CD4-positive, alpha-beta T cell treated with Interferon gamma for 1 hour (primary cell): ENCODE data around the gene IL6.
"Not testable (repeated sequence)": the region's sequence is repeated elsewhere in the genome, so short reads cannot be mapped to it uniquely, and the experiment has no call there.

Experiments used
- DNase-seq: peaks from one replicate; pipeline ENCODE4 v3.0.0-alpha.2; 2020

Gene IL6

DNA sequence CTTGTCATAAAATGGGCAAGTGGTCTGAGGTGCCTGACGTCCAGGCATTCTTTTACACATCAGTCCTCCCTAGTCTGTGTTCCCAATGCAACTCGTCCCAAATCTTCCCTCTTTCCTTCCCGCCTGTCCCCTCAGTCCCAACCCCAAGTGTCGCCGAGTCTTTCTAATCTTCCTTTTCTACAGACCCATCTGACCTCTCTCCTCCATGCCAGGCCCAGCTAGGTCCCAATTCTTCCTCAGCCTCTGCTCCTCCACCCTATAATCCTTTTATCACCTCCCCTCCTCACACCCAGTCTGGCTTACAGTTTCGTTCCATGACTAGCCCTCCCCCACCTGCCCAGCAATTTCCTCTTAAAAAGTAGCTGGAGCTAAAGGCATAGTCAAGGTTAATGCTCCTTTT, 22.3 kb upstream of the IL6 start:
- DNase-seq: not testable (repeated sequence)

GRCh38 chr7:22705874-22706273, 21.1 kb upstream of the IL6 start:
- DNase-seq: not testable (repeated sequence)

- DNase-seq: not testable (repeated sequence)
Measured at GRCh38 chr7:22707026-22707691, 19.8 kb upstream of the IL6 start.

DNA sequence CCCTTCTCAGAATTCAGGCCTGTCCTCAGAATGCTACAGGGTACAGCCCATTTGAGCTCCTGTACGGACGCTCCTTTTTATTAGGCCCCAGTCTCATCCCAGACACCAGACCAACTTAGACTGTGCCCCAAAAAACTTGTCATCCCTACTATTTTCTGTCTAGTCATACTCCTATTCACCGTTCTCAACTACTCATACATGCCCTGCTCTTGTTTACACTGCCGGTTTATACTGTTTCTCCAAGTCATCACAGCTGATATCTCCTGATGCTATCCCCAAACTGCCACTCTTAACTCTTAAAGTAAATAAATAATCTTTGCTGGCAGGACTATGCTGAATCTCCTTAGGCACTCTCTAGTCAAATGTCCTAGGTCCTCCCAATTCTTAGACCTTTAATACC, 18.8 kb upstream of the IL6 start:
- not testable (repeated sequence) for DNase-seq

- not testable (repeated sequence) for DNase-seq
Measured at GRCh38 chr7:22708677-22709061, 18.3 kb upstream of the IL6 start.

DNA sequence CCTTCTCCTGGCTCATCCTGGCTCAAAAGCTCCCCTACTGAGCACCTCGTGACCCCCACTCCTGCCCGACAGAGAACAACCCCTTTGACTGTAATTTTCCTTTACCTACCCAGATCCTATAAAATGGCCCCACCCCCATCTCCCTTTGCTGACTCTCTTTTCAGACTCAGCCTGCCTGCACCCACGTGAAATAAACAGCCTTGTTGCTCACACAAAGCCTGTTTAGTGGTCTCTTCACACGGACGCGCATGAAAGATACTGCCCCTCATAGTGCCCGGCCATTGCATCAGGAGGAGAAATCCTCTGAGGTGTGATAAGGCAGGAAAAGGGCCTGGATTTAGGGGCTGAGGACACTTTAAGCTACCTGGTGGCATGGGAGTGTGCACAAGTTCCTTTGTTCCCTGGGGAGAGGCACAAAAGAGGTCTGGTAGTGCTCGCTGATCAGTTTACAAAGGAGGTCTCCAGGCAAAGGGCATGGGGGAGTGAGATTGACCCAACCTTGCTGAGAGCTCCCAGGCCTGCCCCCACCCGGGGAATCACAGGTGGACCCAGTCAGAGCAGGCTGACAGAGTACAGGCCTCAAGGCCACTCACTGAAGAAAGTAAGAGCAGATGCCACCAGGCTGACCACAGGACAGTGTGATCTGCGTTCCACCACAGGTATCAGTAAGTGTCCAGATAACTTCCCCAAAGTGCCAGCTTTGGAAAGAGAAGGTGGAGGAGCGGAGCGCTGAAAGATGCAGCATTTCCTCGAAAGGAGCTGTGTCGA, 17.8 kb upstream of the IL6 start:
- DNase-seq: not testable (repeated sequence)

GRCh38 chr7:22709857-22710256, 17.1 kb upstream of the IL6 start:
- DNase-seq: no peak

GRCh38 chr7:22712999-22713398, 14.0 kb upstream of the IL6 start:
- no peak for DNase-seq

GRCh38 chr7:22713463-22713862, 13.5 kb upstream of the IL6 start:
- DNase-seq: no peak

DNA sequence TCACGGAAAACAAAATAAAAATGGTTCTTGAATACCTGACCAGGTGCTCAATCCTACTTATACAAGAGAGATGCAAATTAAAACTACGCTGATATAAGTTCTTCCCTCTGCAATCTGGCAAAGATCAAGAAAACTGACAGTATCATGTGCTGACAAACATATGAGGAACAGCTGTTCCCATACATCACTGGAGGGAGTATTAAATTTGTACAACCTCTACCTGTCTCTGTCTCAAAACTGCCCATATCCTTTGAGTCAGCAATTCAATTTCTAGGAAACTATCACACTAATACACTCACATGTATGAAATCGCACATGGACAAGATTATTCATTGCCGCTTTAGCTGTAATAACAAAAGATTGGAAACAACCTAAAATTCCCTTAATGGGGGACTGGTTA, 11.0 kb upstream of the IL6 start:
- DNase-seq: no peak

DNA sequence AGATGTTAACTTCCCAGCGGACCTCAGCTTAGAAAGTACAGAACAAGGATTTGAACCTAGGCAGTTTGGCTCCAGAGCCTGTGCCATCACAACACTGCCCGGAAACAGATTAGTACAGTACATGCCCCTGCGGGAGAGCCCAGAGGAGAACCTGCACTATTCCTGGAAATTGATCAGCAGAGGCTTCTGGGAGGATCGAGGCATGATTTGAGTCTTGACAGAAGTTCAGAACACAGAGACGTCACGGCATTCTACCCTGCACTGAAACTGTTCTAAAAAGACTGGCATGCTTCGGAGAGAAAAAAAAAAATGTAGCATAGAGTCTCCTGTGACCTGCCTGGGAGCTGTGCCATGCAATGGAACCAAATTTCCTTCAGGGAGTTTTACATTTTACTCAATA, 9.2 kb upstream of the IL6 start:
- DNase-seq: no peak

DNA sequence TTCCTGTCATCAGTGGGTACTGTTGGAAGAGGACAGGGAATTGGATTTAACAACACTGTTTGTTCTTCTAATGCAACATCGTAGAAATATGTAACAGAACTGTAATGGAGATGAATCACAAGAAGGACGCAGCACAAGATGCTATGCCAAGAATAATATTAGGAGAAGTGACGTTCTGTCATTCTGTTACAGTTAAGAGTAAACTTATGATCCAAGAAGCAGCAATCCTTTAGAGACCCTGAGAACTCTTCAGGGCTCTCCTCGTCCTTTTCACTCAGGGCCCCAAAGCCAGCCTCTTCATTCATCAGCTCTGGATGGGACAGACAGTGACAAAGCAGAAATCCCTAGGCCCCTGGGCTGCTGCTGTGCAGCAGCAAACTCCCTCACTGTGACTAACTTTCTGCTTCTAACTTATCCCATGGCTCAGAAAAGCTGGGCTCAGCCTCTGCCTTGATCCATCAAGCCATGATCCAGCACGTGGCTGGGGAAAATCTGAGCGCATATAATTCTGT, 8.7 kb upstream of the IL6 start:
- no peak for DNase-seq

GRCh38 chr7:22718911-22719420, 8.0 kb upstream of the IL6 start:
- no peak for DNase-seq

DNA sequence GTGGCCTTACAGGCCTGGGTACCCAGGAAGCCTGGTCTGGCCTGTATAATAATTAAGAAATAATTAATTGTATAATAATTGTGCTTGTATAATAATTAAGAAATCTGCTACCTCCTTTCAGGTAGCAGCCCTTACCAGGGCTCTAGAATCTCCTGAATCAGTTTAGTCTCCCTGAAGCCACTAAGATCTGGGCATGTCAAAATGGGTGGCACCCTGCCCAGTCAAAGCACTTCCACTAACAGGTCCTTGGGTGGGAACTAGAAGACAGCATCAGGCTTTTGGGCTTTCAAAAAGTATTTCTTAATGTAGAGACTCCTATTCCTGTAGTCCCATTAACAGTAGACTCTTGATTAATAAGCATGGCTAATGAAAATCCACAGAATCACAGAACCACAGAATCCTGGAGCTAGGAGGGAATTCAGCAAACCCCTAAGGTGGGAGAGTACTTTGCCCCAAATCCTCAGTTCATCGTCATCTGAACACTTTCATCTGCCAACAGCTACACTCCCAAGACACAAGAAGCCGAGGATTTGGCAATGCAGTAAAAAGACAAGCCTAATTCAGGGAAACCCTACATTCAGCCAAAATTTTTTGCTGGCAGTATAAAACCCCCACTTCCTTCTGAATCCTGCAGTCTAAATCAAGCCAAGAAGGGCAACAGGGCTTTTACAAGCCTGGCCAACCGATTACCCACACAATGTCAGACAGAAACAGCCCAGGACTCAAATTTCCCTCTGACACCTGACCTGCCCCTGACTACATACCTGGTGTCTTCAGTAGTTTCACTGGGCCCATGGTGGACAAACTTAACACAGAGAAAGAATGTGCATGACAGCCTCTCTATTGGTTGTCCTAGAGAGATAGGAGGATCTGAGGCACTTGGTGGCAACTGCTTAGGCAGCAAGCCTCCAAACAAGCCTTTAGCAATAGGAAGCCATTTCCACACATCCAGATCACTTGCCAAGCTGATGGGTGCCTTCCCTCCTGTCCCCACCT, 5.9 kb upstream of the IL6 start:
- DNase-seq: no peak

GRCh38 chr7:22722536-22723180, 4.3 kb upstream of the IL6 start:
- DNase-seq: no peak

- DNase-seq: no peak
Measured at GRCh38 chr7:22723181-22723601, 3.8 kb upstream of the IL6 start.

GRCh38 chr7:22723637-22724036, 3.4 kb upstream of the IL6 start:
- DNase-seq: no peak

GRCh38 chr7:22724861-22725260, 2.1 kb upstream of the IL6 start:
- no peak for DNase-seq

DNA sequence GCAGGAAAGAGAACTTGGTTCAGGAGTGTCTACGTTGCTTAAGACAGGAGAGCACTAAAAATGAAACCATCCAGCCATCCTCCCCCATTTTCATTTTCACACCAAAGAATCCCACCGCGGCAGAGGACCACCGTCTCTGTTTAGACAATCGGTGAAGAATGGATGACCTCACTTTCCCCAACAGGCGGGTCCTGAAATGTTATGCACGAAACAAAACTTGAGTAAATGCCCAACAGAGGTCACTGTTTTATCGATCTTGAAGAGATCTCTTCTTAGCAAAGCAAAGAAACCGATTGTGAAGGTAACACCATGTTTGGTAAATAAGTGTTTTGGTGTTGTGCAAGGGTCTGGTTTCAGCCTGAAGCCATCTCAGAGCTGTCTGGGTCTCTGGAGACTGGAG, 1.4 kb upstream of the IL6 start:
- no peak for DNase-seq

DNA sequence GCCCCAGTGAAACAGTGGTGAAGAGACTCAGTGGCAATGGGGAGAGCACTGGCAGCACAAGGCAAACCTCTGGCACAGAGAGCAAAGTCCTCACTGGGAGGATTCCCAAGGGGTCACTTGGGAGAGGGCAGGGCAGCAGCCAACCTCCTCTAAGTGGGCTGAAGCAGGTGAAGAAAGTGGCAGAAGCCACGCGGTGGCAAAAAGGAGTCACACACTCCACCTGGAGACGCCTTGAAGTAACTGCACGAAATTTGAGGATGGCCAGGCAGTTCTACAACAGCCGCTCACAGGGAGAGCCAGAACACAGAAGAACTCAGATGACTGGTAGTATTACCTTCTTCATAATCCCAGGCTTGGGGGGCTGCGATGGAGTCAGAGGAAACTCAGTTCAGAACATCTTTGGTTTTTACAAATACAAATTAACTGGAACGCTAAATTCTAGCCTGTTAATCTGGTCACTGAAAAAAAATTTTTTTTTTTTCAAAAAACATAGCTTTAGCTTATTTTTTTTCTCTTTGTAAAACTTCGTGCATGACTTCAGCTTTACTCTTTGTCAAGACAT, 574 bp upstream of the IL6 start:
- peak; percentile 62 for DNase-seq

DNA sequence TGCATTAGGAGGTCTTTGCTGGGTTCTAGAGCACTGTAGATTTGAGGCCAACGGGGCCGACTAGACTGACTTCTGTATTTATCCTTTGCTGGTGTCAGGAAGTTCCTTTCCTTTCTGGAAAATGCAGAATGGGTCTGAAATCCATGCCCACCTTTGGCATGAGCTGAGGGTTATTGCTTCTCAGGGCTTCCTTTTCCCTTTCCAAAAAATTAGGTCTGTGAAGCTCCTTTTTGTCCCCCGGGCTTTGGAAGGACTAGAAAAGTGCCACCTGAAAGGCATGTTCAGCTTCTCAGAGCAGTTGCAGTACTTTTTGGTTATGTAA, 675 bp downstream of the IL6 start:
- DNase-seq: no peak

- DNase-seq: no peak
Measured at GRCh38 chr7:22728401-22729029, 1.5 kb downstream of the IL6 start.
